Peyer's patch (tissue), 4 donors: ENCODE results near the gene TNIK.

Source experiments
- POLR2A ChIP-seq, 2 donors: fragments of 450-650 bp; IDR thresholded peaks; one replicate each; pipeline ENCODE4 v1.5.1; 2017; ENCODE audit warnings: antibody characterized with exemption in 2 of 2, mild to moderate bottlenecking in 2 of 2, moderate library complexity in 2 of 2
- TF ChIP-seq, protein P1 (sequence below), 6 experiments: fragments of 450-650 bp in 4 of 6; fragments of 200-600 bp in 2 of 6; sonication (generic) in 1 of 6; IDR thresholded peaks; one replicate each; pipeline ENCODE4 v1.5.1; 2017 to 2019; ENCODE audit warnings: antibody characterized with exemption in 6 of 6, mild to moderate bottlenecking in 3 of 6, moderate library complexity in 1 of 6

DNA sequence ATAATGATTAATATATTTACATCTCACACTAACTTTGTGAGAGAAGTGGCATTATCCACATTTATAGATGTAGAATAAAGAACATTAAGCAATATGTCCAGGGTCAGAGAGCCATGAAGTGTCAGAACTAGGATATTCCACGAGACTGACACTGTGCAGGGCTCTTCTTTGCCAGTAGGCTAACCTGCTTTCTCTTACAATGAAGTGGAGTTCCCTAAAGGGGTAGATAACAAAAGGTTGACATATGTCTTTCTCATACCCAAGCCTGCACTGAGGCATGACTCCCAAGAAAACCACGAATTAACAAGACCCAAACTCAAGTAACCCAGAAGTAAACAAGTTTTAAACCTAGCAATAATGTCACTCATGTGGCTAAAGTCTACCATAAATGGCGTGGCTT lies 242.1 kb downstream of the TNIK start:
- TF ChIP-seq POLR2A (IDR thresholded peaks at IDR 0.05), result no peak
- TF ChIP-seq, protein P1, sequence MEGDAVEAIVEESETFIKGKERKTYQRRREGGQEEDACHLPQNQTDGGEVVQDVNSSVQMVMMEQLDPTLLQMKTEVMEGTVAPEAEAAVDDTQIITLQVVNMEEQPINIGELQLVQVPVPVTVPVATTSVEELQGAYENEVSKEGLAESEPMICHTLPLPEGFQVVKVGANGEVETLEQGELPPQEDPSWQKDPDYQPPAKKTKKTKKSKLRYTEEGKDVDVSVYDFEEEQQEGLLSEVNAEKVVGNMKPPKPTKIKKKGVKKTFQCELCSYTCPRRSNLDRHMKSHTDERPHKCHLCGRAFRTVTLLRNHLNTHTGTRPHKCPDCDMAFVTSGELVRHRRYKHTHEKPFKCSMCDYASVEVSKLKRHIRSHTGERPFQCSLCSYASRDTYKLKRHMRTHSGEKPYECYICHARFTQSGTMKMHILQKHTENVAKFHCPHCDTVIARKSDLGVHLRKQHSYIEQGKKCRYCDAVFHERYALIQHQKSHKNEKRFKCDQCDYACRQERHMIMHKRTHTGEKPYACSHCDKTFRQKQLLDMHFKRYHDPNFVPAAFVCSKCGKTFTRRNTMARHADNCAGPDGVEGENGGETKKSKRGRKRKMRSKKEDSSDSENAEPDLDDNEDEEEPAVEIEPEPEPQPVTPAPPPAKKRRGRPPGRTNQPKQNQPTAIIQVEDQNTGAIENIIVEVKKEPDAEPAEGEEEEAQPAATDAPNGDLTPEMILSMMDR (IDR thresholded peaks at IDR 0.05), result no peak
